Measurements from ENCODE around the gene GOLT1A. TPM values are rescaled to one million over a fixed set of nuclear protein-coding genes. Genes with fewer than 3 reads are reported as not detected.
A peak's percentile ranks its signal among the peaks of the same experiment; 100 is the strongest.

Gene GOLT1A
- total and polyA plus RNA-seq, 11 donors = 0.24 to 0.29 TPM; not detected in 9

- H3K27ac ChIP-seq = no peak overlapping the region
- no peaks in the 10 kb centered on the region for H3K9me3 ChIP-seq
- peaks cover 0 to 18% (median 0%) of the 10 kb centered on the region in 12 donors for H3K4me1 ChIP-seq
- no peaks in the 10 kb centered on the region for H3K36me3 ChIP-seq
- 75 to 85% (median 77%) methylated on average over 11 to 12 of the region's 12 CpGs for WGBS, 4 donors
- no peak overlapping the region for H3K4me3 ChIP-seq
- intact Hi-C loops (cut with DNase I) = loop anchor here in 2 of 10 donors (2.0 to 10.0 kb wide), 2 partner anchors 39 to 347 kb away; no protein-coding TSS in a partner anchor
- no peak for ATAC-seq
- peaks cover 0 to 18% (median 0%) of the 10 kb centered on the region in 9 donors for H3K27me3 ChIP-seq
- TF ChIP-seq POLR2A (IDR thresholded peaks at IDR 0.05) = no peak
- TF ChIP-seq CTCF (IDR thresholded peaks at IDR 0.05) = no peak
- DNase-seq = no peak
These were observed 12.3 kb downstream of the GOLT1A start for GRCh38 chr1:204201348-204202040.

DNA sequence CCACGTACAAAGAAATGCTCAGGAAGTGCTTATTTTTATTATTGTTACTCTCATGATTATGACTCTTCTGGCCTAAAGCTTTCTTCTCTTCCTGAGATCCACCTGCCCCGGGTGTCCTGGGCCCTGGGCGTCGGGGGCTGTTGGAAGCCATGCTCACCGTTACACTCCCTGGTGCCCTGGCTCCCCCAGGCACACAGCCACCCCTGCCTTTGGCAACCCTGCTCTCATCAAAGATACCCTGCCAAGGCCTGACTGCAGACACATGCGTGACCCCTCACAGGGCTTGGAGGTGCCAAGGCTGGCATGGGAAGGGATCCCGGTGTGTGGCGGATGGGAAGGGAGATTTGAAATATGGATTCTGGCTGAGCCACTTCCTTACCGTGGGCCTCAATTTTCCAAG, 14.2 kb downstream of the GOLT1A start:
- no peak overlapping the region for H3K4me3 ChIP-seq
- ATAC-seq (peak in 3 of 4 donors; percentile 32 to 61 (median 54)), DNase-seq (peak in 2 of 5 donors; percentile 13 to 44)
- intact Hi-C loops (cut with DNase I) = no loop called here
- peak overlapping the region in 1 of 12 donors; percentile 13 for H3K27ac ChIP-seq
- 68 to 83% (median 73%) methylated on average over 9 of the region's 9 CpGs for WGBS, 4 donors
- no peak for TF ChIP-seq POLR2A (IDR thresholded peaks at IDR 0.05)
- no peak for TF ChIP-seq CTCF (IDR thresholded peaks at IDR 0.05)
- H3K27me3 ChIP-seq = peaks cover 0 to 6% (median 0%) of the 10 kb centered on the region in 9 donors
- peaks cover 0 to 18% (median 0%) of the 10 kb centered on the region in 12 donors for H3K4me1 ChIP-seq
- H3K9me3 ChIP-seq = no peaks in the 10 kb centered on the region
- H3K36me3 ChIP-seq = no peaks in the 10 kb centered on the region

DNA sequence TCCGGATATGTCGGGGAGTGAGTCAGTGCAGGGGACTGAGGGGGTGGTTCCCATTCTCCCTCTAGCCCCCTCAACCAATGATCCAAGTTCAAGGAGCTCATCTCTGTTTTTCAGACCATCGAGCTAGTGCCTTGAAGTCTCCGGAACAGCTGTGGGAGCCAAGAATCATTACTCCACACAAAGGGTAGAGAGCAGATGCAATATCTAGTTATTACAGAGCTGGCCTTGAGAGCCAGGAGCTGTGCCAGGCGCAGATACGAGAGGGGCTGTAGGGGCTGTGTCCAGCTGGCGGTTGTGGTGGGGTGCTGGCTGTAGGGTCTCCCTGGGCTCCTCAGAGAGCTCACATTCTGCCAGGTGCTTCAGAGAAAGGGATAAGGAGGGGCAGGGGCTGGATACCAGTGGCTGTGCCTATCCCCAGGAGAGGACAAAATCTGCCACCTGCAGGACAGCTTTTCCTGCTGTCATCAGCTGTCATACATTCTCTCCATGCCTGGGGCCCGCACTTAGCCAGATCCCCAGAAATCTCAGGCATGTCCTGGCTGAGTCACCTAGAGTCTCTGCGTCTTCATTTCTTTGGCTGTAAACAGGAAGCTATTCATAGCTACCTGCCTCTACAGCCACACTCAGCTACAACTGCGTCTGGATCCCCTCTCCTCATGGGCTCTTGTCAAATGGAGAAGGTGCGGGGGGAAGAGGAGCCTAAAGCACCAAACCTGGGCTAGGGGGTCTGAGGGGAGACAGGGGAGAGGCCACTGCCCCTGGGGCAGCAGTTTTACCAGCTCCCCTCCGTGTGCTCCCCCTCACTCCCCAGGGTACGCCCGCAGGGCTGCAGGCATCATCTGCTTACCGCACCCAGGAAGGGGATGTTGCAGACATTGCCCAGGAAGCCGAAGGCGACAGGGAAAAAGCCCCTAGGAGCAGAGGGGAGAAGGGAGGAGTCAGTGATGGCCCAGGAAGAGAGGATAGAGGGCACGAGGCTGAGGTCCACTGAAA, 15.1 kb downstream of the GOLT1A start:
- DNase-seq = peak in 2 of 5 donors; percentile 13 to 42
- intact Hi-C loops (cut with DNase I) = no loop called here

More for the DNA sequence above, 15.1 kb downstream of the GOLT1A start:
- TF ChIP-seq POLR2A (IDR thresholded peaks at IDR 0.05) (no peak), CTCF (IDR thresholded peaks at IDR 0.05) (peak in 1 of 12 donors; percentile 15)
- peak overlapping the region in 3 of 12 donors; percentile 13 to 50 (median 20) for H3K27ac ChIP-seq
- peaks cover 0 to 18% (median 0%) of the 10 kb centered on the region in 12 donors for H3K4me1 ChIP-seq
- peaks cover 0 to 5% (median 0%) of the 10 kb centered on the region in 9 donors for H3K27me3 ChIP-seq
- 48 to 55% (median 51%) methylated on average over 15 to 18 of the region's 18 CpGs for WGBS, 4 donors
- H3K36me3 ChIP-seq = no peaks in the 10 kb centered on the region
- no peaks in the 10 kb centered on the region for H3K9me3 ChIP-seq
- H3K4me3 ChIP-seq = no peak overlapping the region
- peak; percentile 34 to 79 (median 68) for ATAC-seq
